ENCODE results near the gene SMARCC2. TPM values are rescaled to one million over a fixed set of nuclear protein-coding genes. Genes with fewer than 3 reads are reported as not detected.
"Not testable (repeated sequence)": the region's sequence is repeated elsewhere in the genome, so short reads cannot be mapped to it uniquely, and the experiment has no call there.

SMARCC2 gene
- total RNA-seq, 6 donors from 2014 or later, result 71.4 to 258 (median 93.9) TPM

DNA sequence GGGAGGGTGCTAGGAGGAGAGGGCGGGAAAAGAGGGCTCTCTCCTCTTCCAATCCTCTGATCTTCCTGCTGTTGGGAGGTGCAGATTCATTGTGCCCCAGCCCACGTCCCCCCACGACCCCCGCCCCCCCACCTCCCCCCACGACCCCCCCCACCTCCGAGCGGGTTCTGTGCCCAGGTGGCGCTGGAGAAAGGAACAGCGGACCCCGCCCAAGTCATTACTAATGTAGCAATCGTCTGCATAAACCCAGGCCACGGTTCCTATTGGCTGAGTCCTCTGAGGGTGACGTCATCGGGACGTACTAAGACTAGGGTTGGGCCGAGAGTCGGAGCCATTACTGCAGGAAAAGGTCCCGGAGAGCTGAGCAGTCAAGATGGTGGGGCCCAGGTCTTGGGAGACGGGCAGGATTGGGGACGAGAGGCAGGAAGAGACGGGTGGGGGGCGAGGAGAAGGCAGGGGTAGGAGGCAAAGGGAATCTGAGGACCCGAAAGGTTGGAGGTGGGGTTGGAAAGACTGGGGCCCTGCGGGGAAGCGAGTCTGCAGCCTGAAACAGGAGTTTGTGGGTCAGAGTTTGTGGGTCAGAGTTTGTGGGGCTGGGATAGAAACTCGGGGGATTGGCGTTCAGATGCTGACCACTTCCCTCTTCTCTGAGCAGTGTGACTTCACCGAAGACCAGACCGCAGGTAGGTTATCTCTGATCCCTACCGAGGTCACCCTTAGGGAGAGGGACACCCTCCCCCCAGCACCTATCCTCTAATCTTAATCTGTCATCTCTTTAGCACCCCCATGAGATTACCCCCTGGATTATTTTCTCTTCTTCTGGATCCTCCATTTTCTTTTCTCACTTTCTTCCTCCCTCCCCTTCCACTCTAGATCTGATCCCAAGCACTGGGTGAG lies 31.0 kb downstream of the SMARCC2 start, which contains the start of gene MYL6:
Gene MYL6 (plus strand): TSS at position 331 of the 897 bp plus-strand sequence. CDS start 43 bp downstream, at position 374.
- ATAC-seq (ENCODE audit: low FRiP score in 2 of 2) (peak; percentile 94 to 95), DNase-seq (peak in 1 of 2 donors; percentile 99)
- Histone ChIP-seq H3K27ac (peak within 1 kb of the TSS; percentile 87 to 97 (median 96)), H3K36me3 (peaks cover 30 to 41% (median 37%) of the 10 kb centered on the region in 4 donors), H3K9me3 (no peaks in the 10 kb centered on the region), H3K27me3 (no peaks in the 10 kb centered on the region), H3K4me1 (peaks cover 34 to 60% (median 42%) of the 10 kb centered on the region in 4 donors), H3K4me3 (peak within 1 kb of the TSS; percentile 59 to 84 (median 64))
- 0 to 1% methylated on average over 20 to 26 of the region's 30 CpGs for WGBS, 2 donors
- peak; percentile 76 to 99 (median 94) for TF ChIP-seq POLR2A (IDR thresholded peaks at IDR 0.05)
- no peak for TF ChIP-seq EP300 (IDR thresholded peaks at IDR 0.05)
- TF ChIP-seq, protein P1, sequence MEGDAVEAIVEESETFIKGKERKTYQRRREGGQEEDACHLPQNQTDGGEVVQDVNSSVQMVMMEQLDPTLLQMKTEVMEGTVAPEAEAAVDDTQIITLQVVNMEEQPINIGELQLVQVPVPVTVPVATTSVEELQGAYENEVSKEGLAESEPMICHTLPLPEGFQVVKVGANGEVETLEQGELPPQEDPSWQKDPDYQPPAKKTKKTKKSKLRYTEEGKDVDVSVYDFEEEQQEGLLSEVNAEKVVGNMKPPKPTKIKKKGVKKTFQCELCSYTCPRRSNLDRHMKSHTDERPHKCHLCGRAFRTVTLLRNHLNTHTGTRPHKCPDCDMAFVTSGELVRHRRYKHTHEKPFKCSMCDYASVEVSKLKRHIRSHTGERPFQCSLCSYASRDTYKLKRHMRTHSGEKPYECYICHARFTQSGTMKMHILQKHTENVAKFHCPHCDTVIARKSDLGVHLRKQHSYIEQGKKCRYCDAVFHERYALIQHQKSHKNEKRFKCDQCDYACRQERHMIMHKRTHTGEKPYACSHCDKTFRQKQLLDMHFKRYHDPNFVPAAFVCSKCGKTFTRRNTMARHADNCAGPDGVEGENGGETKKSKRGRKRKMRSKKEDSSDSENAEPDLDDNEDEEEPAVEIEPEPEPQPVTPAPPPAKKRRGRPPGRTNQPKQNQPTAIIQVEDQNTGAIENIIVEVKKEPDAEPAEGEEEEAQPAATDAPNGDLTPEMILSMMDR (IDR thresholded peaks at IDR 0.05), result peak in 1 of 6 experiments; percentile 13
- TF ChIP-seq POLR2AphosphoS5 (IDR thresholded peaks at IDR 0.05), result peak; percentile 100

DNA sequence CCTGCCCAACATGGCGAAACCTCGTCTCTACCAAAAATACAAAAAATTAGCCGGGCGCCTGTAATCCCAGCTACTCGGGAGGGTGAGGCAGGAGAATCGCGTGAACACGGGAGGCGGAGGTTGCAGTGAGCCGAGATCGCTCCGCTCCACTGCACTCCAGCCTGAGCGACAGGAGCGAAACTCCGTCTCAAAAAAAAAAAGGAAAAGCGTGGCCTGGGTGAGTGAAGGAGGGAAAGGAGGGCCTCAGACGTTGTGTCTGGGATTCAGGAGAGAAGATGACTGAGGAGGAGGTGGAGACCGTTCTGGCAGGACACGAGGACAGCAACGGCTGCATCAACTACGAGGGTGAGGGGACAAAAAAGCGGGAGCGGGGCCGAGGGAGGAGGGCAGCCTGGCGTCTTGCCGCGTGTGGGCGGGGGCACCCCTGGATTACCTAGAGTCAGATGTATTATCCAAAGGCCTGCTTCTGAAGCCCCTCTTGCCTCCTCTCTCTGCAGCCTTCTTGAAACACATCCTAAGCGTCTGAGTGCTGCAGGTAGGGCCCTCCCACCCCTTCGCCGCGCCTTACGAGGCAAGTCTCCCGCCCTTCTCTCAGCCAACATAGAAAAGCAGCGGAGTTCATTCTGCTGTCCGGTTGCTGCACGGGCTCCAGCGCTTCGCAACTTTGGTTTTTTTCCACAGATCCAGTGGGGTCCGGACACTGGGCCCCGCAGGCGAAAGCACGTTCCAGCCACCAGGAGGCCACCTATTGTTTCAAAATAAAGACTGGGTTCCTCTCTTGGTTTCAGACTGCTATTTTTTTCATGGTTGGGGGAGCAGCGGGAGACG lies 31.9 kb downstream of the SMARCC2 start:
- Histone ChIP-seq H3K9me3 (no peaks in the 10 kb centered on the region), H3K4me1 (peaks cover 42 to 59% (median 46%) of the 10 kb centered on the region in 4 donors), H3K4me3 (peak overlapping the region; percentile 59 to 84 (median 64)), H3K27ac (peak overlapping the region; percentile 87 to 97 (median 96)), H3K36me3 (peaks cover 23 to 32% (median 28%) of the 10 kb centered on the region in 4 donors), H3K27me3 (no peaks in the 10 kb centered on the region)
- DNase-seq (peak; percentile 78 to 90), ATAC-seq (ENCODE audit: low FRiP score in 2 of 2) (peak; percentile 68 to 72)
- WGBS, 2 donors, result 5 to 9% methylated on average over 37 to 40 of the region's 45 CpGs
- TF ChIP-seq POLR2AphosphoS5 (IDR thresholded peaks at IDR 0.05) (peak; percentile 8 to 43), POLR2A (IDR thresholded peaks at IDR 0.05) (peak in 1 of 4 donors; percentile 11), EP300 (IDR thresholded peaks at IDR 0.05) (no peak)
- TF ChIP-seq, protein P1 (IDR thresholded peaks at IDR 0.05), result peak; percentile 53 to 85 (median 74)

DNA sequence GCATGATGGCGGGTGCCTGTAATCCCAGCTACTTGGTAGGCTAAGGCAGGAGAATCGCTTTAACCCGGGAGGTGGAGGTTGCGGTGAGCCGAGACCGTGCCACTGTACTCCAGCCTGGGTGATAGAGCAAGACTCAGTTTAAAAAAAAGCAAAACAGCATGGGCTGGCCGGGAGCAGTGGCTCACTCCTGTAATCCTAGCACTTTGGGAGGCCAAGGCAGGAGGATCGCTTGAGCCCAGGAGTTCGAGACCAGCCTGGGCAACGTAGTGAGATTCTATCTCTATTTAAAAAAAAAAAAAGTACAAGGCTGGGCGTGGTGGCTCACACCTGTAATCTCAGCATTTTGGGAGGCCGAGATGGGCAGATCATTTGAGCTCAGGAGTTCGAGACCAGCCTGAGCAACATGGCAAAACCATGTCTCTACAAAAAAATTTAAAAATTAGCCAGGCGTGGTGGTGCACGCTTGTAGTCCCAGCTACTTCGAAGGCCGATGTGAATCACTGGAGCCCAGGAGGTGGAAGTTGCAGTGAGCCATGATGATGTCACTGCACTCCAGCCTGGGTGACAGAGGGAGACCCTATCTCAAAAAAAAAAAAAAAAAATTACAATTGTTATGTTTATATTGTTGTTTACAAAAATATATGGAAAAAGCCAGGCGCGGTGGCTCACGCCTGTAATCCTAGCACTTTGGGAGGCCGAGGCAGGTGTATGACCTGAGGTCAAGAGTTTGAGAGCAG lies 32.7 kb downstream of the SMARCC2 start:
- DNase-seq; H3K9me3 ChIP-seq; ATAC-seq (ENCODE audit: low FRiP score in 2 of 2); H3K27me3 ChIP-seq: not testable (repeated sequence)
- H3K4me3 ChIP-seq, result peak overlapping the region in 3 of 4 donors; percentile 59 to 66 (median 62)
- H3K27ac ChIP-seq, result peak overlapping the region; percentile 87 to 97 (median 96)
- peaks cover 39 to 55% (median 42%) of the 10 kb centered on the region in 4 donors for H3K4me1 ChIP-seq
- WGBS, 2 donors, result 86% methylated on average over 21 of the region's 21 CpGs
- H3K36me3 ChIP-seq, result peaks cover 15 to 25% (median 20%) of the 10 kb centered on the region in 4 donors

DNA sequence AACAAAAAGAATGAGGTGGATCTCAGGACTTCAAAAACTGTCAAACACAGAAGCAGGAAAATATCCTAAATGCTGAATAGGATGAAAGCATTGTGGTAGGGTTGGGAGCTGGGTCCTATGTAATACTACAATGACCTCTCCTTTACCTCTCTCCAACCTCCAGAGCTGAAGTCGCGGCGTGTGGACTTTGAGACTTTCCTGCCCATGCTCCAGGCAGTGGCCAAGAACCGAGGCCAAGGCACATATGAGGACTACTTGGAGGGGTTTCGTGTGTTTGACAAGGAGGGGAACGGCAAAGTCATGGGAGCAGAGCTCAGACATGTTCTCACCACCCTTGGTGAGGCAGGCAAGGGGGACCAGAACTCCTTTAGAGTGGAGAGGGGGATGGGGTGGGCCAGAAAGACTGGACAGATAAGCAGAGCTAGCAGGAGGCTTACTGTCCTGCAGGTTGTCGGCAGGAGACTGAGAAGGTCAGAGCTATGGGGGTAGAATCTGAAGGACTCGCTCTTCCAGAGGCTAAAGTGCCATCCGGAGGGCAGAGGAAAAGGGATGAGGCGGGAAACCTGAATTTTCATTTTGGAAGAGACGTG lies 33.9 kb downstream of the SMARCC2 start:
- WGBS, 2 donors, result 95 to 96% methylated on average over 11 of the region's 11 CpGs
- no peak overlapping the region for H3K27ac ChIP-seq

More for the DNA sequence above, 33.9 kb downstream of the SMARCC2 start:
- no peak overlapping the region for H3K4me3 ChIP-seq
- no peaks in the 10 kb centered on the region for H3K9me3 ChIP-seq
- DNase-seq (no peak), ATAC-seq (ENCODE audit: low FRiP score in 2 of 2) (no peak)
- TF ChIP-seq POLR2A (IDR thresholded peaks at IDR 0.05) (no peak), EP300 (IDR thresholded peaks at IDR 0.05) (no peak), POLR2AphosphoS5 (IDR thresholded peaks at IDR 0.05) (no peak)
- TF ChIP-seq, protein P1 (IDR thresholded peaks at IDR 0.05), result no peak
- H3K36me3 ChIP-seq, result peaks cover 5 to 12% (median 8%) of the 10 kb centered on the region in 4 donors
- no peaks in the 10 kb centered on the region for H3K27me3 ChIP-seq
- H3K4me1 ChIP-seq, result peaks cover 38 to 55% (median 40%) of the 10 kb centered on the region in 4 donors
